Coronary artery (tissue), 2 donors: ENCODE data around the gene GALNT13.

Source experiments
- DNase-seq: peaks from one replicate; pipeline ENCODE4 v3.0.0-alpha.2; 2017; ENCODE audit warnings: low spot score
- H3K27ac ChIP-seq, 2 donors: fragments of 200-600 bp; sonication (generic); one replicate each; pipeline ENCODE4 v1.5.1; 2016 to 2019
- H3K4me3 ChIP-seq: fragments of 200-600 bp; sonication (generic); 2 replicates; pipeline ENCODE4 v1.5.1; 2016; ENCODE audit warnings: mild to moderate bottlenecking, moderate library complexity
- CTCF ChIP-seq: fragments of 200-600 bp; sonication (generic); IDR thresholded peaks from one replicate; pipeline ENCODE4 v1.5.1; 2019; ENCODE audit warnings: antibody characterized with exemption

Gene GALNT13

GRCh38 chr2:154489266-154489858, 617.6 kb downstream of the GALNT13 start:
- no peak for TF ChIP-seq CTCF
- no peak for DNase-seq
- H3K4me3 ChIP-seq, result no peak overlapping the region
- H3K27ac ChIP-seq, result no peak overlapping the region

GRCh38 chr2:154490530-154490929, 618.8 kb downstream of the GALNT13 start:
- TF ChIP-seq CTCF, result no peak
- no peak overlapping the region for H3K27ac ChIP-seq
- no peak for DNase-seq

GRCh38 chr2:154495455-154495868, 623.7 kb downstream of the GALNT13 start:
- TF ChIP-seq CTCF, result no peak
- Histone ChIP-seq H3K27ac (no peak overlapping the region), H3K4me3 (no peak overlapping the region)
- no peak for DNase-seq

More at GRCh38 chr2:154490530-154490929, 618.8 kb downstream of the GALNT13 start:
- H3K4me3 ChIP-seq, result no peak overlapping the region

- H3K27ac ChIP-seq, result no peak overlapping the region
- no peak for TF ChIP-seq CTCF
- no peak overlapping the region for H3K4me3 ChIP-seq
- DNase-seq, result no peak
These were observed 625.3 kb downstream of the GALNT13 start for GRCh38 chr2:154497019-154497418.
